HG02759 (cell line): ENCODE data around the gene DNAH17.

Source experiments
- ATAC-seq: cut with Tn5 transposase; IDR thresholded peaks from one replicate; pipeline ENCODE4 v1.9.1; 2021; ENCODE audit warnings: mild to moderate bottlenecking, moderate library complexity; ENCODE audit not compliant: unreplicated experiment

DNAH17 gene

GRCh38 chr17:78417531-78417909 is 159.7 kb downstream of the DNAH17 start:
- no peak for ATAC-seq

GRCh38 chr17:78416791-78417530 is 160.2 kb downstream of the DNAH17 start:
- no peak for ATAC-seq

GRCh38 chr17:78415821-78416711 is 161.1 kb downstream of the DNAH17 start:
- no peak for ATAC-seq

- ATAC-seq: no peak
These were observed 162.7 kb downstream of the DNAH17 start for GRCh38 chr17:78414178-78415162.

GRCh38 chr17:78412403-78412802 is 164.8 kb downstream of the DNAH17 start:
- no peak for ATAC-seq

GRCh38 chr17:78411241-78411857 is 165.8 kb downstream of the DNAH17 start:
- no peak for ATAC-seq

GRCh38 chr17:78409191-78409928 is 167.8 kb downstream of the DNAH17 start:
- no peak for ATAC-seq

GRCh38 chr17:78408476-78409050 is 168.6 kb downstream of the DNAH17 start:
- no peak for ATAC-seq

- no peak for ATAC-seq
These were observed 169.7 kb downstream of the DNAH17 start for GRCh38 chr17:78407387-78408000.

- ATAC-seq: no peak
These were observed 170.3 kb downstream of the DNAH17 start for GRCh38 chr17:78406920-78407319.

GRCh38 chr17:78406396-78406795 is 170.8 kb downstream of the DNAH17 start:
- no peak for ATAC-seq

GRCh38 chr17:78403822-78404221 is 173.4 kb downstream of the DNAH17 start:
- no peak for ATAC-seq

GRCh38 chr17:78401891-78402290 is 175.3 kb downstream of the DNAH17 start:
- ATAC-seq: no peak

GRCh38 chr17:78401246-78401645 is 175.9 kb downstream of the DNAH17 start:
- no peak for ATAC-seq

- no peak for ATAC-seq
These were observed 176.5 kb downstream of the DNAH17 start for GRCh38 chr17:78400581-78401240.

GRCh38 chr17:78399693-78400144 is 177.5 kb downstream of the DNAH17 start:
- ATAC-seq: no peak

- no peak for ATAC-seq
These were observed 178.0 kb downstream of the DNAH17 start for GRCh38 chr17:78399028-78399692.

GRCh38 chr17:78398390-78398789 is 178.8 kb downstream of the DNAH17 start:
- ATAC-seq: no peak
